RWPE2 (cell line): Measurements from ENCODE around the gene DCUN1D3.

ENCODE experiments used
- ATAC-seq: fragments of 200-7000 bp; cut with Tn5 transposase; 3 replicates; pipeline ENCODE4 v1.9.1; 2021; ENCODE audit warnings: low read depth
- DNase-seq: peaks from one replicate; pipeline ENCODE4 v3.0.0-alpha.2; 2020; ENCODE audit warnings: low spot score
- H3K27ac ChIP-seq: fragments of 450-650 bp; 2 replicates; pipeline ENCODE4 v1.5.1; 2017; ENCODE audit warnings: mild to moderate bottlenecking; ENCODE audit not compliant: poor library complexity, severe bottlenecking
- H3K27me3 ChIP-seq: fragments of 250-450 bp; sonication (Bioruptor Pico); 2 replicates; pipeline ENCODE4 v1.5.1; 2021; ENCODE audit warnings: mild to moderate bottlenecking, moderate library complexity; ENCODE audit not compliant: insufficient read depth, poor library complexity, severe bottlenecking
- H3K36me3 ChIP-seq: fragments of 250-450 bp; sonication (Bioruptor Pico); 2 replicates; pipeline ENCODE4 v1.5.1; 2020; ENCODE audit warnings: low read depth, mild to moderate bottlenecking, moderate library complexity
- H3K4me1 ChIP-seq: fragments of 250-450 bp; sonication (Bioruptor Pico); 2 replicates; pipeline ENCODE4 v1.5.1; 2021; ENCODE audit warnings: mild to moderate bottlenecking, moderate library complexity; ENCODE audit not compliant: insufficient read depth, poor library complexity, severe bottlenecking
- H3K4me3 ChIP-seq: fragments of 250-450 bp; sonication (Bioruptor Pico); 2 replicates; pipeline ENCODE4 v1.5.1; 2021; ENCODE audit warnings: mild to moderate bottlenecking, moderate library complexity; ENCODE audit not compliant: severe bottlenecking
- H3K9me3 ChIP-seq: fragments of 250-450 bp; sonication (Bioruptor Pico); 2 replicates; pipeline ENCODE4 v1.5.1; 2021; ENCODE audit warnings: mild to moderate bottlenecking, moderate library complexity; ENCODE audit not compliant: severe bottlenecking
- TF ChIP-seq, protein P1 (sequence below): fragments of 450-650 bp; IDR thresholded peaks from one replicate; pipeline ENCODE4 v1.5.1; 2017; ENCODE audit warnings: mild to moderate bottlenecking, moderate library complexity; ENCODE audit not compliant: poor library complexity, severe bottlenecking

DCUN1D3 gene

DNA sequence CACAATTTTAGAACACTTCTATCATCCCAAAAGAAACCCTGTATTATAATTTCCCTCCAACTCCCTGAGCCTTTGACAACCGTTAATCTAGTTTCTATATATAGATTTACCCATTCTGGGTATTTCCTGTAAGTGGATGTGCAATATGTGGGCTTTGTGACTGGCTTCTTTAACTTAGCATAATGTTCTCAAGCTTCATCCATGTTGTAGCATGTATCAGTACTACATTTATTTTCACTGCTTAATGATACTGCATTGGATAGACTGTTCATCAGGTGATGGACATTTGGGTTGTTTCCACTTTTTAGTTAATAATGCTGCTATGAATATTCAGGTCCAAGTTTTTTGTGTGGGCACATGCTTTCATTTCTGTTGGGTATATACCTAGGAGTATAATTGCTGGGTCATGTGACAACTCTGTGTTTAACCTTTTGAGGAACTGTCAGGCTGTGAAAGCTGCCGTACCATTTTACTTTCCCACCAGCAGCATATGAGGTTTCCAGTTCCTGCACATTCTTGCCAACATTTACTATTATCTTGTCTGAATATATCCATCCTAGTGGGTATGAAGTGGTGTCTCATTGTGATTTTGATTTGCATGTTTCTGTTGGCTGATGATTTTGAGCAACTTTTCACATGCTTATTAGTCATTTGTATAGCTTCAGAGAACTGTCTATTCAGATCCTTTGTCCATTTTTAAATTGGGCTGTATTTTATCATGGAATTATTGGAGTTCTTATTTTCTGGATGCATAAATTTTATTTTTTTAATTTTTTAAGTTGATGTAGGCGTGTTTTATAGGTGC is 77.4 kb downstream of the DCUN1D3 start:
- no peak for DNase-seq

DNA sequence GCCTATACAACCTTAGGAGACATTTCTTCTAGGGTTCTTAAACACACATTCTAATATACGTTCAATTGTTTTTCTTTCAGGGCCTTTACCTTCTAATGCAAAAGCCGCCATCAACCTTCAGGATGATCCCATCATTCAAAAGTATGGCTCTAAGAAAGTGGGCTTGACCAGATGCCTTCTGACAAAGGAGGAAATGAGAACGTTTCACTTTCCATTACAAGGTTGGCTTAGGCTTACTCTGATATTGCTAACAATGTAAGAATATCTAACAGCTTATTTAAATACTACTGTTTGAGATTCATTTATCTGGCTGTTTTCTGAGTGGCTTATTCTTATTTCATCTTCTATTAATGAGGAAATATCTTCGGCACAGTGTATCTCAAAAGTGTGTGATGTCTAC is 78.5 kb downstream of the DCUN1D3 start:
- TF ChIP-seq, protein P1, sequence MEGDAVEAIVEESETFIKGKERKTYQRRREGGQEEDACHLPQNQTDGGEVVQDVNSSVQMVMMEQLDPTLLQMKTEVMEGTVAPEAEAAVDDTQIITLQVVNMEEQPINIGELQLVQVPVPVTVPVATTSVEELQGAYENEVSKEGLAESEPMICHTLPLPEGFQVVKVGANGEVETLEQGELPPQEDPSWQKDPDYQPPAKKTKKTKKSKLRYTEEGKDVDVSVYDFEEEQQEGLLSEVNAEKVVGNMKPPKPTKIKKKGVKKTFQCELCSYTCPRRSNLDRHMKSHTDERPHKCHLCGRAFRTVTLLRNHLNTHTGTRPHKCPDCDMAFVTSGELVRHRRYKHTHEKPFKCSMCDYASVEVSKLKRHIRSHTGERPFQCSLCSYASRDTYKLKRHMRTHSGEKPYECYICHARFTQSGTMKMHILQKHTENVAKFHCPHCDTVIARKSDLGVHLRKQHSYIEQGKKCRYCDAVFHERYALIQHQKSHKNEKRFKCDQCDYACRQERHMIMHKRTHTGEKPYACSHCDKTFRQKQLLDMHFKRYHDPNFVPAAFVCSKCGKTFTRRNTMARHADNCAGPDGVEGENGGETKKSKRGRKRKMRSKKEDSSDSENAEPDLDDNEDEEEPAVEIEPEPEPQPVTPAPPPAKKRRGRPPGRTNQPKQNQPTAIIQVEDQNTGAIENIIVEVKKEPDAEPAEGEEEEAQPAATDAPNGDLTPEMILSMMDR: no peak
- Histone ChIP-seq H3K36me3 (peaks cover 48% of the 10 kb centered on the region), H3K27me3 (no peaks in the 10 kb centered on the region), H3K4me3 (no peak overlapping the region), H3K27ac (no peak overlapping the region), H3K9me3 (no peaks in the 10 kb centered on the region), H3K4me1 (no peaks in the 10 kb centered on the region)
- no peak for ATAC-seq
- DNase-seq: no peak

More for the DNA sequence above, 77.4 kb downstream of the DCUN1D3 start:
- ATAC-seq: no peak
- no peaks in the 10 kb centered on the region for H3K27me3 ChIP-seq
- TF ChIP-seq, protein P1: no peak
- H3K36me3 ChIP-seq: peaks cover 59% of the 10 kb centered on the region
- no peaks in the 10 kb centered on the region for H3K9me3 ChIP-seq
- H3K4me1 ChIP-seq: no peaks in the 10 kb centered on the region
- H3K4me3 ChIP-seq: no peak overlapping the region
- no peak overlapping the region for H3K27ac ChIP-seq

DNA sequence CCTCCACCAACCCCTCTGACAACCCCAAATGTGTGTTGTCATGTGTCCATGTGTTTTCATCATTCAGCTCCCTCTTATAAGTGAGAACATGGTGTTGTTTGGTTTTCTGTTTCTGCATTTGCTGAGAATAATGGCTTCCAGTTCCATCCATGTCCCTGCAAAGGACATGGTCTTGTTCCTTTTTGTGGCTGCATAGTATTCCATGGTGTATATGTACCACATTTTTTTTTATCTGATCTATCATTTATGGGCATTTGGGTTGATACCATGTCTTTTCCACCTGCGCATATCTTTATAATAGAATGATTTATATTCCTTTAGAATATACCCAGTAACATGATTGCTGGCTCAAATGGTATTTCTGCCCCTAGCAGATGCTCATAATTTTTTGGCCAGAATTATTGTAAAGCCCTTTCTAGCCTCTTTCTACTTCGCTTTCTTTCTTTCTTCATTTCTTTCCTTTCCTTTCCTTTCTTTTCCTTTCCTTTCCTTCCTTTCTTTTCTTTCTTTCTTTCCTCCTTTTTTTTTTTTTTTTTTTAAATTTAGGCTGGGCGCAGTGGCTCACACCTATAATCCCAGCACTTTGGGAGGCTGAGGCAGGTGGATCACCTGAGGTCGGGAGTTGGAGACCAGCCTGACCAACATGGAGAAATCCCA is 81.1 kb downstream of the DCUN1D3 start:
- Histone ChIP-seq H3K36me3 (peaks cover 38% of the 10 kb centered on the region), H3K27ac (no peak overlapping the region), H3K4me1 (no peaks in the 10 kb centered on the region), H3K4me3 (no peak overlapping the region), H3K9me3 (no peaks in the 10 kb centered on the region), H3K27me3 (no peaks in the 10 kb centered on the region)
- DNase-seq (no peak), ATAC-seq (no peak)
- TF ChIP-seq, protein P1: no peak

DNA sequence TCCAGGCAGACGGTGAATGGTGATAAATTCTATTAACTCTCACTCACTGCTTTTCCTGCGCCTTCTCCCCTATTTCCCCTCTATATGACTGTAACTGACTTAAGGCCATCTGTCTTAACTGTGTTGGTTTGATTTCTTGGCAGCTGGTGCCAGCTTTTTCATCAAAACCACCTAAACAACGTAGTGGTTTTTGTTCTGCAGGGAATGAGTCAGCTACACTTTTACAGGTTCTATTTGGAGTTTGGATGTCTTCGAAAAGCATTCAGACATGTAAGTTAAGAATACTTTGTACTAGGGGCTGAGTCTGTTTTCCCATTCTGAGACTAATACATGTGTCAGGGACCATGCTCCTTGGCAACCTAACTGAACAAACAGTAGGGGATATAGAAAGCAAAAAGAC is 85.4 kb downstream of the DCUN1D3 start:
- Histone ChIP-seq H3K27me3 (no peaks in the 10 kb centered on the region), H3K27ac (no peak overlapping the region), H3K4me1 (no peaks in the 10 kb centered on the region), H3K9me3 (no peaks in the 10 kb centered on the region), H3K4me3 (no peak overlapping the region), H3K36me3 (peaks cover 19% of the 10 kb centered on the region)
- DNase-seq (no peak), ATAC-seq (no peak)
- TF ChIP-seq, protein P1: no peak

DNA sequence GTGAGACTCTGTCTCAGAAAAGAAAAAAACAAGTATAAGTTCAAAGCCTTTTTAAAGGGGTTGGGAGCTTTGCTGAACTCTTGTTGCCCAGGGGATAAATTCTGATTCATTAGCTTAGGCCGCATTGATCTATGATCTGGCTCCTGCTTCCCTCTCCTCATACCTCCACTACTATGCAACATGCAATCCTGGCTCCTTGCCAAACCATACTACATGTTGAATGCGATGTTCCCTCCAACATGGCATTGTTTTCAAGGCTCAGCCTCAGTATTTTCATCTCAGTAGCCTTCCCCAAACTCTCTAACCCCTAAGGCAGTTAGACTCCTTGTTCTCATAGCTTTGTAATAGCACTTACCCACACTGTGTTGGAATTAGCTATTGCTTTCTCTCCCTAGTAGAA is 87.6 kb downstream of the DCUN1D3 start:
- Histone ChIP-seq H3K4me1 (no peaks in the 10 kb centered on the region), H3K36me3 (peaks cover 19% of the 10 kb centered on the region), H3K27me3 (no peaks in the 10 kb centered on the region), H3K9me3 (no peaks in the 10 kb centered on the region), H3K27ac (no peak overlapping the region), H3K4me3 (no peak overlapping the region)
- ATAC-seq: no peak
- TF ChIP-seq, protein P1: no peak
- DNase-seq: no peak
